HG02885 (cell line): ENCODE results near the gene ZBTB26.
"Not testable (repeated sequence)": the region's sequence is repeated elsewhere in the genome, so short reads cannot be mapped to it uniquely, and the experiment has no call there.

ENCODE experiments used
- ATAC-seq: cut with Tn5 transposase; IDR thresholded peaks from one replicate; pipeline ENCODE4 v1.9.1; 2021; ENCODE audit warnings: mild to moderate bottlenecking; ENCODE audit not compliant: unreplicated experiment, poor library complexity

ZBTB26 gene

DNA sequence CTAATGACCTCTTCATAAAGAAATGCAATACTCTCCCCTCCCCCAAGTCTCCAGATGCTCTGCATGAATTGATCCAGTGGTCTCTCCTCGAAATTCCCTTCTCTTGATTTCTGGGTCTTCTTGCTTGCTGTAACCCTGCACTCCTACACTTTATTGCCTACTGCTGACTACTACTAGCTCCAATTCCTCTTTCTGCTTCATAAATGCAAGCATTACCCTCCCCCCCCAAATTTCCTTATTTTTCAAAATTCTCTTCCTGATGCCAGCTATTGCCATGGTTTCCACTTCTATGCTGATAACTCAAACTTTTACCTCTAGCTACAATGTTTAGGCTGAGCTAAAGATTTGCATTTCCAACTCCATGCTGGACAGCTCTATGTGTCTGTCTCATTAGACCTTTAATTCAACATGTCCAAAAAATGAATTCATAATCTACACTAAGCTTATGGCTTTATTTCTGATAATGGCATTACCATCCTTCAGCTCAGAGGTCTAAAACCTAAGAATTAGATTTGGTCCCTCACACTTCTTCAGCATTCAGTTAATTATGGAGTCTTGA lies 1.4 kb downstream of the ZBTB26 start:
- no peak for ATAC-seq

DNA sequence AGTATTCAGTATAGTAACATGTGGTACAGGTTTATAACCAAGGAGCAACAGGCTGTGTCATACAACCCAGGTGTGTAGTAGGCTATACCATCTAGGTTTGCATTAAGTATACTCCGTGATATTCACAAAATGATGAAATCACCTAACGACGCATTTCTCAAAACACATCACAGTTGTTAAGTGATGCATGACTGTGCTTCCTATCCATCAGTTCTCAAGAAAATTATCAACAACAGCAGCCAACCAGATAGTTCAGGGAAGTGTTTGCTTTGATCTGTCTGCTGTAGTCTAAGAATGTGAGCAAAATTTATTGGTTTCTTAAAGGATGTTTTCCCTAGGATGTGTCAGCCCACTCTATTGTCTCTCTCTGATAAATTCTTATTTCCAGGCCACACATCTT lies 7.4 kb downstream of the ZBTB26 start:
- ATAC-seq = no peak

DNA sequence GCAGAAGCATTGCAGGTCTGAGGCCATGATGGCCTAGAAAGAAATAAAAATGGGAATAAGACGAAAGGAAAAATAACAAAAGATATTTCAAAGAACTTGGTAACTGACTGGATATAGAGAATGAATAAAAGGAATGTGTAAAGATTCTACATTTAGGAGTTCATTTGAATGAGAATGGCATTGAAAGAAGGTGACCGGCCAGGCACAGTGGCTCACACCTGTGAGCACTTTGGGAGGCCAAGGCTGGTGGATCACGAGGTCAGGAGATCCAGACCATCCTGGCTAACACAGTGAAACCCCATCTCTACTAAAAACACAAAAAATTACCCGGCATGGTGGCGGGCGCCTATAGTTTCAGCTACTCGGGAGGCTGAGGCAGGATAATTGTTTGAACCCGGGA lies 8.6 kb downstream of the ZBTB26 start:
- ATAC-seq = no peak

DNA sequence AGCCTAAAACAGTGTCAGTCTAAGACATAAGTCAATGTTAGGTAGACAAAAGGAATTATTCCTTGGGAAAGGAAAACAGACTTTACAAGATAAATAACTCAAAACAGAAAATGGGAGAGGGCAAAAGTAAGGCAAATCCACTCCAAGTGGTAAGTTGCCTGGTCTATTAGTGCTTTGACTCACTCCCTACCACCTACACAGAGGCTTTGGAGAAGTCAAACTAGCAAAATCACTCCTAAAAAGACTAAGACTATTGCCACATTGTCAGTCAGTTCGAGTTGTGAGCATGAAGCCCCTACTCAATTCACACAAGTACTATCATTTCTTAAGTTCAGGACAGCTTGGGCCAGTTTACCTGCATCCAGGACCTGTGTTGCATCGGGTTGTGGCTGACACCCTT lies 13.0 kb downstream of the ZBTB26 start:
- no peak for ATAC-seq

DNA sequence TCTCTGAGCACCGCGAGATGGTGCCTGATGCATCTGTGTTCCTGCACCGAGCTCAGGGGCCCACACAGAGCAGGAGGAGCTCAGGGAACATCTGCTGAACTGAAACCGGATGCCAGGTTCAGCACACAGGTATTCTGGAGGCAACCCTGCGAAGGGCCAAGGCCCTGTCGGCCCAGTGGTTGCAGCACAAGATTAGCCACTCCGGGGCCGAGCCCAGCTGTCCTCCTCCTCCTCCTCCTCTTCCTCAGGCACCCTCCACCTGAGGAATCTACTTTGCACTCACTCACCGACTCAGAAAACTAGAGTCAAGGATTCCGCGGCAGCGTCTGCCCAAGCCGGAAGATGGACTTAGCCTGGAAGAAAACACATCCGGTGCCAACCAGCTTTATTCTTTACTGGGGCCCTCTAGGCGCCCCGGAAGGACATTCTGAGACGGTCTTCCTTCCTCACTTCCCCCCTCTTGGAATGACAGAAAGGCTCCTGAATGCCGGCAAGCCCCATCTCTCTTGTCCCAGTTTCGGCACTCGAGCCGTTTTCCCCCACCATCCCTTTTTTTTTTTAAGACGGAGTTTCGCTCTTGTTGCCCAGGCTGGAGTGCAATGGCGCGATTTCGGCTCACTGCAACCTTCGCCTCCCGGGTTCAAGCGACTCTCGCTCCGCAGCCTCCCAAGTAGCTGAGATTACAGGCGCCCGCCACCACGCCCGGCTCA lies 18.2 kb downstream of the ZBTB26 start, which contains the start of gene ZBTB6:
TSS of gene ZBTB6 (minus strand) at position 360 of the 710 bp plus-strand sequence. CDS start 1,251 bp downstream, outside the sequence.
- peak; percentile 97 for ATAC-seq

DNA sequence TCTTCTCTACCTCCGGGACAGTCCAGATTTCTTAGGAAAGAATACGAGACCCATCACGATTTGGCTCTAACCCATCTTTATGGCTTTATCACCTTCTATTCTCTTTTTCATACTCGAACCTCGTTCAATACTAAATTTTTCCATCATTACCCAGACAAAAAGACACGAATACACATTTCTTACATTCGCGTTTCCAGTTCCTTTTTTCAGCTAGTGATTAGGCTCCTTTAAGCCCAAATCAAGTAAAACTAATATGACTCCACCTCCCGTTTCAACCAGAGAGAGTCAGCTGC lies 18.7 kb downstream of the ZBTB26 start:
- ATAC-seq = no peak

DNA sequence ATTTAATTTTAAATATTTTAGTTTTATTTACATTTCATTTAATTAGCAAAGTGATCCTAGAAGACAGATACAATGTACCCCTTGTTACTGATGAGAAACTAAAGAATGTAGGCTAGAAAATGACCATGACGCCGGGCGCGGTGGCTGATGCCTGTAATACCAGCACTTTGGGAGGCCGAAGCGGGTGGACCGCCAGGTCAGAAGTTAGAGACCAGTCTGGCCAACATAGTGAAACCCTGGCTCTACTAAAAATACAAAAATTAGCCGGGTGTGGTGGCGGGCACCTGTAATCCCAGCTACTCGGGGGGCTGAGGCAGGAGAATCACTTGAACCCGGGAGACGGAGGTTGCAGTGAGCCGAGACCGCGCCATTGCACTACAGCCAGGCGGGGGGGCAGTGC lies 25.2 kb downstream of the ZBTB26 start:
- ATAC-seq = not testable (repeated sequence)

DNA sequence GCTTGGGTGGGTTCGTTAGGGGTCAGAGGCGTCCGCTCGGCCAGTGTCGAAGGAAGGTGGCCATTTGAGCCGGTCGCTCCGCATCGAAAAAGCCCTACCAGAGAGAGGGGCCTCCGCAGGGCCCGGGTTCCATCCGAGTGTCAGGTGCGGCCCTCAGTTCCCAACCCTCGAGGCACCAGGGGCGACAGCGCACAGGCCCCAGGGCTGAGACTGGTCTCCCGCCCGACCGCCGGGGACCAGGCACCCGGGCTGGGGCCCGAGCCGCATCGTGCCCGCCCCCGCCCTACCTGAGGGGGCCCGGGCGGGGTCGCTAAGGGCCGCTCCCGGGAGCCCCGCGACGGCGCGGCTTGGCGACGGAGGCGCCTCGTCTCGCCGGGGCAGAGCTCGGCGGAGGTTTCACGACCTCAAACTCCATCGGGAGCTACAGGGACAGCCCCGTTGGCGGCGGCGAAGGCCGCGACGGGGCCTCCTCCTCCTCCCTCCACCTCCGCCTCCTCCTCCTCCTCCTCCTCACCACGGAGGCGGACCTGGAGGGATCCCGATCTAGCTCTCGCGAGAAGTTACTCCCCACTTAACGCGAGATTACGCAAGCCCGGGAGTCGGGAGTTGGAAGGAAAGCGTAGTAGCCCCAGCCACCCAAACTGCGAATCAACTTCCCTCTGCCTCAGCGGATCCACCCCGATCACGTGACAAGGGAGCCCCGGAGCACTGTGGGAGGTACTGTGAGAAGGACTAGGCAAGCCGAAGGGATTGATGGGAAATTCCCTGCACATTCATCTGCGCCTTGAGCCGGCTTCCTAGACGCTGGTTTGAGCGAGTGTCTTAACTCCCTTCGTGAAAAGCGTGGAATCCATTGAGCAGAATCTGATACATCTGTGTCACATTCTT lies 26.2 kb downstream of the ZBTB26 start, which contains the start of gene RC3H2:
TSS of gene RC3H2 (minus strand) at position 537 of the 888 bp plus-strand sequence. CDS start 7,850 bp downstream, outside the sequence.
- peak; percentile 89 for ATAC-seq

DNA sequence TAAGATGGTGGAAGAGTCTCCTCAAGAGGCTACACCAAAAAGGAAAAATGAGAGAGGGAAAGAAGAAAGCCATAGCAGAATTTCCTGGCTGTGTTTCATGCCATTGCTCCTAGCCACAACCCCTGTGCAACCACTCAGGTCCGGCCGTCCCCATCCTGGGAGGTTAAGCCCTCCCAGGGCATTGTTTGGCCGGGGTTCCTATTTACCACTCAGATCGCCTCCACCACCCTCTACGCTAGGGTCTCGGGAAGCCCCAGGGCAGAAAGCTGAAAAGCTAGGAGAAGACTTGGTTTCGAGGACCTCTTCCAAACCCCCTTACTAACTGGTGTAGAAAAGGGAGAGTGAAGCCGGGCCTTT lies 26.9 kb downstream of the ZBTB26 start:
- peak; percentile 31 for ATAC-seq

DNA sequence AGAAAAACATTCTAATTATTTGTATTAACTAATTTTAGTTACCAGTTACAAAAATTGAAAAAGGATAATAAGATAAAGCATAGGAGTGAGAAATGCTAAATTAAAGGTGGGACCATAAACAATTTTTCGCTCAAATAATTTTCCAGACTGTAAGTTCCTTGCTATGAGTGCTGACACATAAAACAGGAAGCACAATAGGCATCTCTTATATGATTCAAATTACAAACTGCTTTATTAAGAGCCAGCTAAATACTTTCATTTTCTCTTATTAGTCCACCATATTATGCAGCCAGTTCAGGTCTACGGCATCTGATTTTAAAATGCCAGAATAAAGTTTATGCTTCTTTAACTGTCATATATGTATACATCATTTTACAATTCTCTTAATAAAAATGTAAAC lies 30.5 kb downstream of the ZBTB26 start:
- ATAC-seq = no peak

DNA sequence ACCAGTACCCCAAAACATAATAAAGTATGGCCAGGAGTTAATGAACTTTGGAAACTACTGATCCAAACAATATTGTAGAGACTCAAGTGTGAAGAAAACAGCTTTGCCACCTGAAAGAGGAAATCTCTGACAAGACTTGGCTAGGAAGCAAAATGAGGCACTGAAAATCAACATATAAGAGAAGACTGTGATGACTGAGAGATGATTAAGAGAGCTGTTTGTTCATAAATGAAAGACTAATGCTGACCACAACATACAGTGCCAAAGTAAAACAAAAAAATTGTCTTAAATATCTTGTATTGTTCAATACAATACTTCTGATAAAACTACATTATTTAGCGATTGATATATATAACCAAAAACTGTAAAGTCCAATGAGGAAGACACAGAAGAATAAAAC lies 33.3 kb downstream of the ZBTB26 start:
- no peak for ATAC-seq

DNA sequence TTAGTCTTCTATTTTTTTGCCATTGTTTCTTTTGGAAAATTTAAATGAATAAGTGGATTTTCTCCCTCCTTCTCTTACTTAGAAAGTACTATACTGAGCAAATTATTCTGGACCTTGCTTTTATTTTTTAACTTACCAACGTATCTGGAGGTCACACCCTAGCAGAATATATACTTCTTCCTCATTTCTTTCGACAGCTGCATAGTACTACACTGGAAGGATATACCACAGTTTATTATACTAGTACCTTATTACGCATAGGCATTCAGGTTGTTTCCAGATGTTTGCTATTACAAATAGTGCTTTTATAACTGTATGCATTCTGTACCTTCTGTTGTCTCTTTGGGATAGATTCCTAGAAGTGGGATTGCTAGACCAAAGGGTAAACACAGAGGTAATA lies 42.8 kb downstream of the ZBTB26 start:
- ATAC-seq = no peak

DNA sequence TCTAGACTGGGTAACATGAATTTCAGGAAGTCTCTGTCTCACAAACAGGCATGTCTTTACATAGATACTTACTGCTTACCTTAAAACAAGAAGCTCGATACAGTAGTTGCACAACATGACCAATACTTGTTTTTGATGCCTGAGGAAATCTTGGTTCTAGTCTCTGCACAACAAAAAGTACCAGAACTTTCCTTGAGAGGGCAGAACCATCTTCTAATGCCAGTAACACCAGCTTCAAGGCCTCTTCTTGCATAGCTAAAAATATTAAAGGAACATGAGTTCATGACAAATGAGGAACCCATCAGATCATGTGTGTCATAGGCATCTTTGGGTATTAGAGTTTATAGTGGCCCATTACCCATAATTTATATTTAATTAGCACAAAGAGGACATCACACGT lies 48.2 kb downstream of the ZBTB26 start:
- no peak for ATAC-seq

DNA sequence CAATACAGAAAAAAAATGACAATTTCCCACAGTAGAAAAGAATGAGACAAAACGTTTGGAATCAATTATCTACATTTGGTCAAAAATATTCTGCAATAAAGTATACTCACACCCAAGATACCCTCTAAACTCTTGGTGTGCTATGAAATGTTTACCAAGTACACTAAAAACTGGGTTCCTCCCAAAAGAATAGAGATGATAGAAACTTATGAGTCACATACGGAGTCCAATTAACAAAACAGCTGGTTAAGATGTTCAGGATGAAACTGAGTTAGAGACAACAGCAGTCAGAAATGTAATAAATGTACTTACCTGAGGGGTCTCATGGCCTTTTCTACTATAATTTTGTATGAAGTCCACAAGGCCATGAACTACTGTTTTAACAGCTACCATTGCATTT lies 51.9 kb downstream of the ZBTB26 start:
- no peak for ATAC-seq

DNA sequence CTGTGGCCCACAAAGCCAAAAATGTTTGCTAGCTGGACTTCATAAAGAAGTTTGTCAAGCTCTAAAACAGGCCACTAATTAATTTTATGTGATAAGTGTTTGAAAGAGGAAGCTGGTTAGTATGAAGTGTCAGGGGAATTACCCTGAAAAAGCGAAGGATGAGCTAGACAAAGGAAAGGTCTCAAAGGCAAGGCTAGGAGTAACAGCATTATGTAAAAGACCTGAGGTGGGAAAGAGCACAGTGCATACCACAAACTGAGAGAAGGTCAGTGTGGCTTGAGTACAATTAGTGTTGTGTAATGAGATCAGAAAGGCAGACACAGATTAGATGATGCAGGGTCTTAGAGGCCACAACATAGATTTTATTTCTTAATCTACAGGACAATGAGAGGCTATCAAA lies 55.8 kb downstream of the ZBTB26 start:
- ATAC-seq = no peak

DNA sequence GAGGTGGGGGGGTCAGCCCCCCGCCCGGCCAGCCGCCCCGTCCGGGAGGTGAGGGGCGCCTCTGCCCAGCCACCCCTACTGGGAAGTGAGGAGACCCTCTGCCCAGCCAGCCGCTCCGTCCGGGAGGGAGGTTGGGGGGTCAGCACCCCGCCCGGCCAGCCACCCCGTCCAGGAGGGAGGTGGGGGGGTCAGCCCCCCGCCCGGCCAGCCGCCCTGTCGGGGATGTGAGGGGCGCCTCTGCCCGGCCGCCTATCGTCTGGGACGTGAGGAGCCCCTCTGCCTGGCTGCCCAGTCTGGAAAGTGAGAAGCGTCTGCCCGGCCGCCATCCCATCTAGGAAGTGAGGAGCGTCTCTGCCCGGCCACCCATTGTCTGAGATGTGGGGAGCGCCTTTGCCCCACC lies 64.0 kb downstream of the ZBTB26 start:
- not testable (repeated sequence) for ATAC-seq

DNA sequence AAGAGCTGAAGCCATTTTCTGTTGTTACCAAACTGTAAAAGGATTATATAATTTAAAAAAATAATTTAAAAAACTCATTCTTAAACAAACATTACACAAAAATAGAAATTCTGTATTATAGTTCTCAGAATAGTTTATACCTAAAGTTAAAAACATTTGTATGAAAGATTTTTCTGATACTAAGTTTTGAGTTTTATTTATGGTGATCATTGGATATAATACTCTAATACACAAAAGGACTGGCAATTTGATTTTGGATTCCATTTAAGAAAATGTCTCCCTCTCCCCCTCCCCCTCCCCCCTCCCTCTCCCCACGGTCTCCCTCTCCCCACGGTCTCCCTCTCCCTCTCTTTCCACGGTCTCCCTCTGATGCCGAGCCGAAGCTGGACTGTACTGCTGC lies 65.2 kb downstream of the ZBTB26 start:
- no peak for ATAC-seq
